ENCODE results near the gene MTUS2. TPM values are rescaled to one million over a fixed set of nuclear protein-coding genes. Genes with fewer than 3 reads are reported as not detected.

MTUS2 gene
- total RNA-seq, 1 donor, result 0.36 TPM

DNA sequence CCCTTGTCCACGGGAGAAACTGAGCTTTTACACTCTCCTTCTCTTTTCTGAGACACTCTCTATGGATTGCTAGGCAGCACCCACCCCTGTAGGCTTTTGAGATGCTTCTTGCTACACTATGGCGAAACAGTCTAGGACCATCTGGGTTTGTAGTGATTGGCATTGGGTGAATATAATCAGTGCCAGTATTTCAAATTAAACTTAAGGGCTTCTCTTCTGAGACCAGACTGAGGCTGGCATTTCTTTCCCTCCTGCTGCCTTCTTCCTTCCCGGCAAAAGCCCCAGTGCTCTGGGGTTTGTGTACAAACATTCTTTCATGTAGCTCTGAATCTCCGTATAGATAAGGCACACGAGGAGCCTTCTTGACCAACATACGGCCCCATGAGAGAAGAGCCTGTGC, 498.6 kb downstream of the MTUS2 start:
- Histone ChIP-seq H3K9me3 (ENCODE audit: low read depth, low read length) (no peaks in the 10 kb centered on the region), H3K79me2 (ENCODE audit: insufficient read depth, low read length) (no peaks in the 10 kb centered on the region), H3K36me3 (ENCODE audit: insufficient read depth, low read length) (no peaks in the 10 kb centered on the region), H3K27ac (ENCODE audit: low read depth, low read length) (no peak overlapping the region), H4K20me1 (ENCODE audit: insufficient read depth, low read length) (no peaks in the 10 kb centered on the region), H2AFZ (ENCODE audit: low read length) (no peak overlapping the region), H3K4me2 (ENCODE audit: insufficient read depth, low read length) (no peak overlapping the region), H3K4me3 (ENCODE audit: insufficient read depth, low read length) (no peak overlapping the region), H3K4me1 (ENCODE audit: insufficient read depth, low read length) (no peaks in the 10 kb centered on the region), H3K27me3 (ENCODE audit: insufficient read depth, low read length) (no peaks in the 10 kb centered on the region)
- TF ChIP-seq, protein P1, sequence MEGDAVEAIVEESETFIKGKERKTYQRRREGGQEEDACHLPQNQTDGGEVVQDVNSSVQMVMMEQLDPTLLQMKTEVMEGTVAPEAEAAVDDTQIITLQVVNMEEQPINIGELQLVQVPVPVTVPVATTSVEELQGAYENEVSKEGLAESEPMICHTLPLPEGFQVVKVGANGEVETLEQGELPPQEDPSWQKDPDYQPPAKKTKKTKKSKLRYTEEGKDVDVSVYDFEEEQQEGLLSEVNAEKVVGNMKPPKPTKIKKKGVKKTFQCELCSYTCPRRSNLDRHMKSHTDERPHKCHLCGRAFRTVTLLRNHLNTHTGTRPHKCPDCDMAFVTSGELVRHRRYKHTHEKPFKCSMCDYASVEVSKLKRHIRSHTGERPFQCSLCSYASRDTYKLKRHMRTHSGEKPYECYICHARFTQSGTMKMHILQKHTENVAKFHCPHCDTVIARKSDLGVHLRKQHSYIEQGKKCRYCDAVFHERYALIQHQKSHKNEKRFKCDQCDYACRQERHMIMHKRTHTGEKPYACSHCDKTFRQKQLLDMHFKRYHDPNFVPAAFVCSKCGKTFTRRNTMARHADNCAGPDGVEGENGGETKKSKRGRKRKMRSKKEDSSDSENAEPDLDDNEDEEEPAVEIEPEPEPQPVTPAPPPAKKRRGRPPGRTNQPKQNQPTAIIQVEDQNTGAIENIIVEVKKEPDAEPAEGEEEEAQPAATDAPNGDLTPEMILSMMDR (IDR thresholded peaks at IDR 0.05; ENCODE audit: extremely low read depth, low read depth, low read length), result no peak
- DNase-seq (ENCODE audit: insufficient read length, low spot score, missing footprints), result no peak

GRCh38 chr13:29319451-29319850, 499.3 kb downstream of the MTUS2 start:
- no peak for DNase-seq (ENCODE audit: insufficient read length, low spot score, missing footprints)
- no peaks in the 10 kb centered on the region for H4K20me1 ChIP-seq (ENCODE audit: insufficient read depth, low read length)
- H3K79me2 ChIP-seq (ENCODE audit: insufficient read depth, low read length), result no peaks in the 10 kb centered on the region
- no peak overlapping the region for H3K4me3 ChIP-seq (ENCODE audit: insufficient read depth, low read length)
- H3K36me3 ChIP-seq (ENCODE audit: insufficient read depth, low read length), result no peaks in the 10 kb centered on the region
- no peaks in the 10 kb centered on the region for H3K9me3 ChIP-seq (ENCODE audit: low read depth, low read length)
- H2AFZ ChIP-seq (ENCODE audit: low read length), result no peak overlapping the region
- TF ChIP-seq, protein P1 (IDR thresholded peaks at IDR 0.05; ENCODE audit: extremely low read depth, low read depth, low read length), result no peak
- H3K27me3 ChIP-seq (ENCODE audit: insufficient read depth, low read length), result no peaks in the 10 kb centered on the region
- no peaks in the 10 kb centered on the region for H3K4me1 ChIP-seq (ENCODE audit: insufficient read depth, low read length)
- H3K4me2 ChIP-seq (ENCODE audit: insufficient read depth, low read length), result no peak overlapping the region
- H3K27ac ChIP-seq (ENCODE audit: low read depth, low read length), result no peak overlapping the region

DNA sequence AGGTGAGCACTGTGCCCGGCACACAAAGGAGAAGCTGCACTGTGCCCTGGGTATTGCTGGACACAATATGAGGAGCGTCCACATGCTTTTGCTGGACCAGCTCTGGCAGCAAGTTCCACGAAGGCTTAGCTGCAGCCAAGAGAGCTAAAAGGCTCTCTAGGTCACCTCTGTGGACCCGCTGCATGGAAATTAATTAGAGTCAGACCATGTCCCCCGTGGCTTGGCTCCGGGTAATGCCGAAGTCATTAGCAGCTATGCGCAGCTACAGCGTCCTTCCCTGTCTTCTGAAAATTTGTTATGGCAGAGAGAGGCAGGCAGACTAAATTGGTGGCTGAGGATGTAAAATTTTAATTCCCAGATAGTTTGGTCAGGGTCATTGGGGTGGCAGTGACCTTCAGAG, 503.8 kb downstream of the MTUS2 start:
- H3K27ac ChIP-seq (ENCODE audit: low read depth, low read length), result no peak overlapping the region
- H3K4me1 ChIP-seq (ENCODE audit: insufficient read depth, low read length), result no peaks in the 10 kb centered on the region
- no peaks in the 10 kb centered on the region for H3K79me2 ChIP-seq (ENCODE audit: insufficient read depth, low read length)
- no peak overlapping the region for H3K4me2 ChIP-seq (ENCODE audit: insufficient read depth, low read length)
- H3K27me3 ChIP-seq (ENCODE audit: insufficient read depth, low read length), result no peaks in the 10 kb centered on the region
- H3K4me3 ChIP-seq (ENCODE audit: insufficient read depth, low read length), result no peak overlapping the region
- H2AFZ ChIP-seq (ENCODE audit: low read length), result no peak overlapping the region
- no peaks in the 10 kb centered on the region for H4K20me1 ChIP-seq (ENCODE audit: insufficient read depth, low read length)
- no peak for DNase-seq (ENCODE audit: insufficient read length, low spot score, missing footprints)
- H3K36me3 ChIP-seq (ENCODE audit: insufficient read depth, low read length), result no peaks in the 10 kb centered on the region
- H3K9me3 ChIP-seq (ENCODE audit: low read depth, low read length), result no peaks in the 10 kb centered on the region
- TF ChIP-seq, protein P1 (IDR thresholded peaks at IDR 0.05; ENCODE audit: extremely low read depth, low read depth, low read length), result no peak

DNA sequence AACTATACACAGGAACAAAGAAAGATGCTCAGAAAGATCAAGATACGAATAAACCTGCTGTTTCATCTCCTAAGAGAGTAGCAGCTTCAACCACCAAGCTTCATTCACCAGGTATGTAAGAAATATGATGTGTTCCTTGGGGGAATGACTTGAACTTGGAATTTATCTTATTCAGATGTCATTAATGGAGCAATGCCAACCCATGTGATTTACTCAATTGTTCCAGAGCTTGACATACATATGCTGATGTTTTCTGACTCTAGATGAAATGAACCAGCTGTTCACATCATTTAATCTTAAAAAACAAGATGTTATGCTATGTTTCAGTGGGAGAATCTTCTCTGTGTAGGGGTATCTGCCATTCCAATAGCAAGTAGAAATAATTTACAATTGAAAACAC, 504.5 kb downstream of the MTUS2 start:
- no peaks in the 10 kb centered on the region for H3K4me1 ChIP-seq (ENCODE audit: insufficient read depth, low read length)
- H3K79me2 ChIP-seq (ENCODE audit: insufficient read depth, low read length), result no peaks in the 10 kb centered on the region
- no peaks in the 10 kb centered on the region for H3K36me3 ChIP-seq (ENCODE audit: insufficient read depth, low read length)
- H3K4me3 ChIP-seq (ENCODE audit: insufficient read depth, low read length), result no peak overlapping the region
- no peak overlapping the region for H2AFZ ChIP-seq (ENCODE audit: low read length)
- H3K27ac ChIP-seq (ENCODE audit: low read depth, low read length), result no peak overlapping the region
- no peak for DNase-seq (ENCODE audit: insufficient read length, low spot score, missing footprints)
- no peaks in the 10 kb centered on the region for H3K9me3 ChIP-seq (ENCODE audit: low read depth, low read length)
- no peaks in the 10 kb centered on the region for H4K20me1 ChIP-seq (ENCODE audit: insufficient read depth, low read length)
- no peaks in the 10 kb centered on the region for H3K27me3 ChIP-seq (ENCODE audit: insufficient read depth, low read length)
- H3K4me2 ChIP-seq (ENCODE audit: insufficient read depth, low read length), result no peak overlapping the region
- TF ChIP-seq, protein P1 (IDR thresholded peaks at IDR 0.05; ENCODE audit: extremely low read depth, low read depth, low read length), result no peak

Measured in osteoblast (primary cell).